K562 (cell line): ENCODE measurements around the gene SLC35B1. TPM values are rescaled to one million over a fixed set of nuclear protein-coding genes. Genes with fewer than 3 reads are reported as not detected.

Experiments used
- CHD4 ChIP-seq: fragments of 200-600 bp; sonication (generic); IDR thresholded peaks from 3 replicates; pipeline ENCODE4 v1.6.1; 2012; ENCODE audit warnings: low read depth, mild to moderate bottlenecking, mixed read lengths, low read length, inconsistent platforms; ENCODE audit not compliant: insufficient read depth, insufficient replicate concordance, poor library complexity, severe bottlenecking
- CREB3 ChIP-seq: fragments of 450-650 bp; conservative IDR thresholded peaks from 2 replicates; pipeline ENCODE4 v1.6.1; 2016; ENCODE audit warnings: missing genetic modification characterization, low read depth, mild to moderate bottlenecking, missing compliant biosample characterization, moderate library complexity
- NCOA2 ChIP-seq, 2 experiments: fragments of 450-650 bp; IDR thresholded peaks; 2 replicates each; pipeline ENCODE4 v1.6.1; 2018; ENCODE audit warnings: mild to moderate bottlenecking in 2 of 2, moderate library complexity in 1 of 2; ENCODE audit not compliant: partially characterized antibody in 2 of 2
- NR1H2 ChIP-seq: sonication (generic); formaldehyde crosslinking; IDR thresholded peaks from 2 replicates; pipeline ENCODE4 v1.4.0; 2020; ENCODE audit warnings: mild to moderate bottlenecking, missing genetic modification reagents
- SP2 ChIP-seq: IDR thresholded peaks from 2 replicates; pipeline ENCODE4 v1.6.1; 2011; ENCODE audit warnings: mild to moderate bottlenecking, low read depth, low read length, moderate library complexity; ENCODE audit not compliant: poor library complexity, severe bottlenecking; ENCODE audit errors: extremely low read depth
- THAP7 ChIP-seq: fragments of 250-450 bp; sonication (Bioruptor Pico); IDR thresholded peaks from 2 replicates; pipeline ENCODE4 v1.5.0; 2021
- UBTF ChIP-seq, 2 experiments: IDR thresholded peaks; 2 replicates each; pipeline ENCODE4 v1.6.1; 2012; ENCODE audit warnings: improper control_type of control experiment in 2 of 2, low read depth in 2 of 2, low read length in 2 of 2, borderline replicate concordance in 1 of 2
- ZBTB1 ChIP-seq: sonication (generic); formaldehyde crosslinking; IDR thresholded peaks from 2 replicates; pipeline ENCODE4 v1.8.1; 2023; ENCODE audit warnings: missing genetic modification reagents, low read depth, mild to moderate bottlenecking, borderline replicate concordance
- ZNF398 ChIP-seq: fragments of 250-450 bp; sonication (Bioruptor Pico); IDR thresholded peaks from 2 replicates; pipeline ENCODE4 v1.8.0; 2021; ENCODE audit warnings: moderate library complexity, mild to moderate bottlenecking, inconsistent platforms
- polyA plus RNA-seq, 8 experiments: library from polyadenylated mRNA; depleted of rRNA in 4 of 8; stranded (reverse) in 5 of 8; unstranded in 3 of 8; fragments of >200 nt; fragmentation: Nextera tagmentation in 2 of 8; fragmentation: Illumina TruSeq in 1 of 8; extraction: Ambion mirVana in 2 of 8; extraction: Trizol in 1 of 8; gene quantifications; 2 replicates each; pipeline versions ENCODE4 v1.2.1 to v1.2.3, GENCODE V29; 2011 to 2014; ENCODE audit warnings: inconsistent platforms in 1 of 8, missing spikeins in 1 of 8
- total RNA-seq, 7 experiments: library from RNA; depleted of rRNA in 6 of 7; stranded (reverse); fragments of >200 nt in 6 of 7; fragmentation: Illumina TruSeq in 2 of 7; extraction: Trizol in 2 of 7; gene quantifications; 2 replicates each; pipeline versions ENCODE4 v1.2.1 to v1.2.3, GENCODE V29; 2011 to 2021; ENCODE audit warnings: low replicate concordance in 1 of 7

SLC35B1 gene
- total and polyA plus RNA-seq, 9 of the 15 experiments (the other 6 are each of a cell fraction or from before 2014, with no cell fraction given) = 51.4 to 87.9 (median 66.3) TPM

GRCh38 chr17:49670002-49670401 lies 37.8 kb downstream of the SLC35B1 start (continued):
- TF ChIP-seq UBTF (IDR thresholded peaks at IDR 0.05; ENCODE audit: borderline replicate concordance in 1 of 2, low read depth in 2 of 2, low read length in 2 of 2) (no peak), NCOA2 (IDR thresholded peaks at IDR 0.05; ENCODE audit: partially characterized antibody in 2 of 2) (no peak), ZBTB1 (CRISPR knock-in tag) (no peak), SP2 (no peak), THAP7 (no peak), CREB3 (tag) (no peak), NR1H2 (CRISPR knock-in tag) (no peak), ZNF398 (no peak), CHD4 (no peak)
